Prostate gland (tissue), 2 donors: ENCODE data around the gene MICAL1.

Experiments
- CTCF ChIP-seq, 4 experiments: fragments of 200-600 bp in 2 of 4; fragments of 450-650 bp in 2 of 4; sonication (generic) in 2 of 4; IDR thresholded peaks; 1 replicate in 3 of 4; 2 replicates in 1 of 4; pipeline ENCODE4 v1.5.1; 2016 to 2019; ENCODE audit warnings: antibody characterized with exemption in 4 of 4, mild to moderate bottlenecking in 2 of 4, moderate library complexity in 2 of 4
- POLR2A ChIP-seq: fragments of 450-650 bp; IDR thresholded peaks from one replicate; pipeline ENCODE4 v1.6.1; 2016; ENCODE audit warnings: antibody characterized with exemption, mild to moderate bottlenecking
- POLR2AphosphoS5 ChIP-seq: sonication (generic); formaldehyde crosslinking; IDR thresholded peaks from one replicate; pipeline ENCODE4 v1.6.1; 2017; ENCODE audit warnings: antibody characterized with exemption

GRCh38 chr6:109496036-109496772, 40.6 kb upstream of the MICAL1 start:
- no peak for TF ChIP-seq CTCF (IDR thresholded peaks at IDR 0.05)
- no peak for TF ChIP-seq POLR2A
- no peak for TF ChIP-seq POLR2AphosphoS5
